ENCODE data around the gene ARMCX4.

DNA sequence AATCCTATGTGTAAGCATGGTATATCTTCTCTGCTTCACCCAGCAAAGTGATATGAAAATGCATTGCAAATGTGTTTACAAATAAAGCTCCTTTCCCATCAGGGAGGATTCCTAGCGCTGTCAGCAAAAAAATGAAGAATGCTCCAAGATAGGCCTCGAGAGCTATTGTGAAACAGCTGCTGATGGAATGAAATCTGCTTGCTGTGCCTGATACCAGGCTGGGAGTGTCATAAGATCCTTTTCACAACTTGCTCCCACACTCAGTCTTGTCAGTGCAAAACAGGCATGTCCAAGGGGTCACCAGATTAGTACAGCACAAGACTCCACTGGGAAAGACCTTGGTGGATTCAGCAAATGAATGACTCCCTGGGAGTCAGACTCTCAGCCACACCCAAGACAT lies 43.2 kb upstream of the ARMCX4 start:
- no peak for TF ChIP-seq CTCF (IDR thresholded peaks at IDR 0.05; ENCODE audit: low read depth, low read length, poor library complexity, severe bottlenecking)
- no peak for TF ChIP-seq EZH2phosphoT487 (IDR thresholded peaks at IDR 0.05; ENCODE audit: borderline replicate concordance, low read length)
